Measurements from ENCODE around the gene ARL4A. TPM values are rescaled to one million over a fixed set of nuclear protein-coding genes. Genes with fewer than 3 reads are reported as not detected.

ARL4A gene
- total and polyA plus RNA-seq, 9 of the 15 experiments (the other 6 are each of a cell fraction or from before 2014, with no cell fraction given) = 118 to 688 (median 172) TPM

DNA sequence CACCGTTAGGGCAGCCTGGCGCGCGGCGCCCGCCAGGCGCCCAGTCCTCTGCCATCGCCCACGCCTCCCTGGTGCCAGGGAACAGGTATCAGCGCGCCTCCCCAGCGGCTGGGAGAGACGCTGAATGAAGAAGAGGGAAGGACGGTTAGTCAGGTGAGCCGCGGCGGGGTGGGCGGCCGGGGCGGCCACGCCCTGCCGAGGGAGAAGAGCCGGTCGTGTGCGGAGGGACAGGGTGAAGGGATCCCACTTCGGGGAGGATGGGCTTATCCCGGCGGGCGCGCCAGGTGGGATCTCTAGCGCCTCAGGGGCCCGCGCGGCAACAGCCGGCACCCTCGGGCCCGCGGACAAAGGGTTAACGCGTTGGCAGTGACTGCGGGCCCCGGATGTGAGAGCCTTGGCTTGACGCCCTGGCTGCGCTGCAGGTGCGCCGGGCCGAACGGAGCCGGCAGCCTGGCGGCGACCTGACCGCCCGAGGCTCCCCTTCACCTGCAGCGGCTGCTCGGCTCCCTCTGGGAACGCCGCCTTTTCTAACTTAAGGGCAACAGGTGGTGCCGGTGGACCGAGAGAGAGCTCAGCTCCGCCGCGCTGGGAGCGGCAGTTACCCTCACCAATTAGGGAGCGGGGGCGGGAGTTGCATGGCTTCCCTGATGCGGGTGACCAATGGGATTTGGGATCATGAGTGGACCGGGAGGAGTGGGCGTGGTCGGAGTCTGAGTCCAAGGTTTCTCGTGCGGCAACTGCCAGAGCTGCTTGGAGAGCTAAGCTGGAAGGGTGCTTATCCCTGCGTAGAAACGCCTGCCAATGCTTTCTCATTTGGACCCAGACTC is at the start of gene ARL4A (continued):
- TF ChIP-seq, protein P1, sequence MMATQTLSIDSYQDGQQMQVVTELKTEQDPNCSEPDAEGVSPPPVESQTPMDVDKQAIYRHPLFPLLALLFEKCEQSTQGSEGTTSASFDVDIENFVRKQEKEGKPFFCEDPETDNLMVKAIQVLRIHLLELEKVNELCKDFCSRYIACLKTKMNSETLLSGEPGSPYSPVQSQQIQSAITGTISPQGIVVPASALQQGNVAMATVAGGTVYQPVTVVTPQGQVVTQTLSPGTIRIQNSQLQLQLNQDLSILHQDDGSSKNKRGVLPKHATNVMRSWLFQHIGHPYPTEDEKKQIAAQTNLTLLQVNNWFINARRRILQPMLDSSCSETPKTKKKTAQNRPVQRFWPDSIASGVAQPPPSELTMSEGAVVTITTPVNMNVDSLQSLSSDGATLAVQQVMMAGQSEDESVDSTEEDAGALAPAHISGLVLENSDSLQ (IDR thresholded peaks at IDR 0.05) = peak; percentile 99
- TF ChIP-seq SP1 (CRISPR knock-in tag; IDR thresholded peaks at IDR 0.05) (peak; percentile 96), ATF7 (IDR thresholded peaks at IDR 0.05) (0 out of 2 replicates have a peak, but pooled peaks have one; percentile 45), LARP7 (IDR thresholded peaks at IDR 0.05) (no peak), KAT8 (IDR thresholded peaks at IDR 0.05; ENCODE audit: low read depth) (no peak), NR2C1 (IDR thresholded peaks at IDR 0.05) (no peak), NR2C1 (tag; IDR thresholded peaks at IDR 0.05) (no peak), ZNF146 (CRISPR knock-in tag; IDR thresholded peaks at IDR 0.05; ENCODE audit: unreplicated experiment) (no peak), STAG1 (CRISPR knock-in tag; IDR thresholded peaks at IDR 0.05; ENCODE audit: borderline replicate concordance) (no peak), CBX5 (IDR thresholded peaks at IDR 0.05; ENCODE audit: borderline replicate concordance, low read depth) (no peak), ZNF263 (CRISPR knock-in tag; IDR thresholded peaks at IDR 0.05; ENCODE audit: borderline replicate concordance) (0 out of 2 replicates have a peak, but pooled peaks have one; percentile 45), ZBTB17 (CRISPR knock-in tag; IDR thresholded peaks at IDR 0.05) (0 out of 2 replicates have a peak, but pooled peaks have one; percentile 2), ZFPM2 (CRISPR knock-in tag; IDR thresholded peaks at IDR 0.05) (no peak), CBFB (CRISPR knock-in tag; IDR thresholded peaks at IDR 0.05) (no peak)
- TF ChIP-seq, protein P2, sequence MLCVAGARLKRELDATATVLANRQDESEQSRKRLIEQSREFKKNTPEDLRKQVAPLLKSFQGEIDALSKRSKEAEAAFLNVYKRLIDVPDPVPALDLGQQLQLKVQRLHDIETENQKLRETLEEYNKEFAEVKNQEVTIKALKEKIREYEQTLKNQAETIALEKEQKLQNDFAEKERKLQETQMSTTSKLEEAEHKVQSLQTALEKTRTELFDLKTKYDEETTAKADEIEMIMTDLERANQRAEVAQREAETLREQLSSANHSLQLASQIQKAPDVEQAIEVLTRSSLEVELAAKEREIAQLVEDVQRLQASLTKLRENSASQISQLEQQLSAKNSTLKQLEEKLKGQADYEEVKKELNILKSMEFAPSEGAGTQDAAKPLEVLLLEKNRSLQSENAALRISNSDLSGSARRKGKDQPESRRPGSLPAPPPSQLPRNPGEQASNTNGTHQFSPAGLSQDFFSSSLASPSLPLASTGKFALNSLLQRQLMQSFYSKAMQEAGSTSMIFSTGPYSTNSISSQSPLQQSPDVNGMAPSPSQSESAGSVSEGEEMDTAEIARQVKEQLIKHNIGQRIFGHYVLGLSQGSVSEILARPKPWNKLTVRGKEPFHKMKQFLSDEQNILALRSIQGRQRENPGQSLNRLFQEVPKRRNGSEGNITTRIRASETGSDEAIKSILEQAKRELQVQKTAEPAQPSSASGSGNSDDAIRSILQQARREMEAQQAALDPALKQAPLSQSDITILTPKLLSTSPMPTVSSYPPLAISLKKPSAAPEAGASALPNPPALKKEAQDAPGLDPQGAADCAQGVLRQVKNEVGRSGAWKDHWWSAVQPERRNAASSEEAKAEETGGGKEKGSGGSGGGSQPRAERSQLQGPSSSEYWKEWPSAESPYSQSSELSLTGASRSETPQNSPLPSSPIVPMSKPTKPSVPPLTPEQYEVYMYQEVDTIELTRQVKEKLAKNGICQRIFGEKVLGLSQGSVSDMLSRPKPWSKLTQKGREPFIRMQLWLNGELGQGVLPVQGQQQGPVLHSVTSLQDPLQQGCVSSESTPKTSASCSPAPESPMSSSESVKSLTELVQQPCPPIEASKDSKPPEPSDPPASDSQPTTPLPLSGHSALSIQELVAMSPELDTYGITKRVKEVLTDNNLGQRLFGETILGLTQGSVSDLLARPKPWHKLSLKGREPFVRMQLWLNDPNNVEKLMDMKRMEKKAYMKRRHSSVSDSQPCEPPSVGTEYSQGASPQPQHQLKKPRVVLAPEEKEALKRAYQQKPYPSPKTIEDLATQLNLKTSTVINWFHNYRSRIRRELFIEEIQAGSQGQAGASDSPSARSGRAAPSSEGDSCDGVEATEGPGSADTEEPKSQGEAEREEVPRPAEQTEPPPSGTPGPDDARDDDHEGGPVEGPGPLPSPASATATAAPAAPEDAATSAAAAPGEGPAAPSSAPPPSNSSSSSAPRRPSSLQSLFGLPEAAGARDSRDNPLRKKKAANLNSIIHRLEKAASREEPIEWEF (CRISPR knock-in tag; IDR thresholded peaks at IDR 0.05) = no peak
- TF ChIP-seq, protein P3, sequence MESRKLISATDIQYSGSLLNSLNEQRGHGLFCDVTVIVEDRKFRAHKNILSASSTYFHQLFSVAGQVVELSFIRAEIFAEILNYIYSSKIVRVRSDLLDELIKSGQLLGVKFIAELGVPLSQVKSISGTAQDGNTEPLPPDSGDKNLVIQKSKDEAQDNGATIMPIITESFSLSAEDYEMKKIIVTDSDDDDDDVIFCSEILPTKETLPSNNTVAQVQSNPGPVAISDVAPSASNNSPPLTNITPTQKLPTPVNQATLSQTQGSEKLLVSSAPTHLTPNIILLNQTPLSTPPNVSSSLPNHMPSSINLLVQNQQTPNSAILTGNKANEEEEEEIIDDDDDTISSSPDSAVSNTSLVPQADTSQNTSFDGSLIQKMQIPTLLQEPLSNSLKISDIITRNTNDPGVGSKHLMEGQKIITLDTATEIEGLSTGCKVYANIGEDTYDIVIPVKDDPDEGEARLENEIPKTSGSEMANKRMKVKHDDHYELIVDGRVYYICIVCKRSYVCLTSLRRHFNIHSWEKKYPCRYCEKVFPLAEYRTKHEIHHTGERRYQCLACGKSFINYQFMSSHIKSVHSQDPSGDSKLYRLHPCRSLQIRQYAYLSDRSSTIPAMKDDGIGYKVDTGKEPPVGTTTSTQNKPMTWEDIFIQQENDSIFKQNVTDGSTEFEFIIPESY (CRISPR knock-in tag; IDR thresholded peaks at IDR 0.05) = no peak
